HepG2 (cell line): Measurements from ENCODE around the gene DNM3. TPM values are rescaled to one million over a fixed set of nuclear protein-coding genes. Genes with fewer than 3 reads are reported as not detected.

Experiments used
- ATAC-seq: fragments of 200-7000 bp; cut with Tn5 transposase; 3 replicates; pipeline ENCODE4 v1.9.1; 2020; ENCODE audit warnings: mild to moderate bottlenecking, moderate library complexity
- BruUV-seq: library from RNA; stranded (reverse); fragments of 400-500 nt; replicated peaks from 2 replicates; lab custom pipeline; 2021; lab: Mats Ljungman, UMichigan
- CTCF ChIA-PET: fragments of 300-600 bp; formaldehyde crosslinking; extraction: SDS; loops from one replicate; lab custom pipeline; 2021; ENCODE audit warnings: low total read pairs, inconsistent platforms, low intra/inter-chr PET ratio; lab: Yijun Ruan, JAX
- POLR2A ChIA-PET: fragments of 350-600 bp; sonication (Branson Sonifier 250); formaldehyde crosslinking; loops from one replicate; lab custom pipeline; 2020; ENCODE audit warnings: antibody characterized with exemption, inconsistent platforms; lab: Yijun Ruan, JAX
- DNase-seq: peaks from one replicate; pipeline ENCODE4 v3.0.0-alpha.2; 2015; ENCODE audit warnings: low spot score
- FAIRE-seq: peaks from 3 replicates; lab custom pipeline; 2011; peaks lifted over from hg19 to GRCh38; lab: Jason Lieb, UNC
- H2AFZ ChIP-seq: one replicate; pipeline ENCODE4 v1.6.1; 2011; ENCODE audit warnings: low read length, inconsistent platforms
- H3K27ac ChIP-seq: fragments of 300-600 bp; 3 replicates; pipeline ENCODE4 v1.8.0; 2011; ENCODE audit warnings: mixed run types, mild to moderate bottlenecking, mixed read lengths, low read length, inconsistent platforms; ENCODE audit not compliant: insufficient read depth; ENCODE audit errors: extremely low read length
- H3K27me3 ChIP-seq, 2 experiments: fragments of 200-600 bp in 1 of 2; 2 replicates in 1 of 2; 3 replicates in 1 of 2; pipeline versions ENCODE4 v1.6.0 to v1.8.0; 2011; ENCODE audit warnings: low read length in 2 of 2, mild to moderate bottlenecking in 2 of 2, moderate library complexity in 2 of 2, inconsistent platforms in 1 of 2; ENCODE audit not compliant: insufficient read depth in 2 of 2, control insufficient read depth in 1 of 2
- H3K36me3 ChIP-seq, 2 experiments: fragments of 200-600 bp in 1 of 2; replicated peaks in 1 of 2; 2 replicates in 1 of 2; 3 replicates in 1 of 2; pipeline versions ENCODE4 v1.5.1 to v1.8.0; 2011; ENCODE audit warnings: low read length in 2 of 2, inconsistent platforms in 1 of 2; ENCODE audit not compliant: insufficient read depth in 2 of 2, control insufficient read depth in 1 of 2
- H3K4me1 ChIP-seq: 2 replicates; pipeline ENCODE4 v1.5.1; 2012; ENCODE audit warnings: low read length, inconsistent platforms; ENCODE audit not compliant: insufficient read depth
- H3K4me2 ChIP-seq: 2 replicates; pipeline ENCODE4 v1.6.0; 2011; ENCODE audit warnings: low read depth, low read length, inconsistent platforms
- H3K4me3 ChIP-seq, 3 experiments: fragments of 200-600 bp in 1 of 3; sonication (generic), shearing (Covaris generic) in 1 of 3; replicated peaks in 1 of 3; 2 replicates each; pipeline ENCODE4 v1.5.1; 2011 to 2016; ENCODE audit warnings: low read length in 3 of 3, inconsistent platforms in 2 of 3, low read depth in 2 of 3, mild to moderate bottlenecking in 2 of 3, control low read depth in 1 of 3, mixed read lengths in 1 of 3; ENCODE audit not compliant: insufficient read depth in 1 of 3
- H3K79me2 ChIP-seq: one replicate; pipeline ENCODE4 v1.6.1; 2011; ENCODE audit warnings: low read length, inconsistent platforms; ENCODE audit not compliant: insufficient read depth
- H3K9ac ChIP-seq: 2 replicates; pipeline ENCODE4 v1.6.0; 2011; ENCODE audit warnings: mild to moderate bottlenecking, low read depth, low read length, inconsistent platforms; ENCODE audit not compliant: insufficient read depth
- H3K9me3 ChIP-seq: 2 replicates; pipeline ENCODE4 v1.5.1; 2012; ENCODE audit warnings: mild to moderate bottlenecking, low read length
- H4K20me1 ChIP-seq: 2 replicates; pipeline ENCODE4 v1.6.0; 2011; ENCODE audit warnings: inconsistent platforms, mild to moderate bottlenecking, low read length, moderate library complexity; ENCODE audit not compliant: insufficient read depth
- ATAD3A ChIP-seq: sonication (generic); formaldehyde crosslinking; IDR thresholded peaks from 2 replicates; pipeline ENCODE4 v1.4.0; 2020; ENCODE audit warnings: missing genetic modification reagents
- EEA1 ChIP-seq: sonication (generic); formaldehyde crosslinking; IDR thresholded peaks from 2 replicates; pipeline ENCODE4 v1.5.1; 2020; ENCODE audit warnings: mild to moderate bottlenecking, missing genetic modification reagents, borderline replicate concordance
- FOSL2 ChIP-seq: sonication (generic); formaldehyde crosslinking; IDR thresholded peaks from 2 replicates; pipeline ENCODE4 v1.4.0; 2020; ENCODE audit warnings: missing genetic modification reagents
- FOXK2 ChIP-seq: fragments of 450-650 bp; IDR thresholded peaks from 2 replicates; pipeline ENCODE4 v1.6.1; 2016
- MAFK ChIP-seq, 2 experiments: IDR thresholded peaks in 1 of 2; conservative IDR thresholded peaks in 1 of 2; 2 replicates each; pipeline ENCODE4 v1.6.1; 2011; ENCODE audit warnings: improper control_type of control experiment in 2 of 2, low read length in 2 of 2
- ZNF124 ChIP-seq: sonication (generic); formaldehyde crosslinking; IDR thresholded peaks from 2 replicates; pipeline ENCODE4 v1.4.0; 2020; ENCODE audit warnings: missing genetic modification reagents
- ZNF484 ChIP-seq: sonication (generic); formaldehyde crosslinking; IDR thresholded peaks from 2 replicates; pipeline ENCODE4 v1.5.1; 2020; ENCODE audit warnings: mild to moderate bottlenecking, low read depth, missing genetic modification reagents, borderline replicate concordance
- ZNF598 ChIP-seq: sonication (generic); formaldehyde crosslinking; IDR thresholded peaks from 2 replicates; pipeline ENCODE4 v1.5.1; 2020; ENCODE audit warnings: mild to moderate bottlenecking, missing genetic modification reagents, borderline replicate concordance
- WGBS: methylation state at CpG from one replicate; pipeline ENCODE4 v1.1.6; 2017; ENCODE audit warnings: low lambda C conversion rate; 5-methylcytosine and 5-hydroxymethylcytosine counted together
- in situ Hi-C: cut with HindIII; loops from 2 replicates; pipeline ENCODE4 v1.10.0; 2017; ENCODE audit warnings: low pct_unique_long_range_greater_than_20kb; ENCODE audit not compliant: extremely low pct_ligation_motif_present
- intact Hi-C: fragments of 100-400 bp; cut with micrococcal nuclease; formaldehyde crosslinking; loops from one replicate; pipeline ENCODE4 v1.10.0; 2022; ENCODE audit not compliant: unreplicated experiment
- polyA plus RNA-seq, 8 experiments: library from polyadenylated mRNA; depleted of rRNA in 3 of 8; stranded (reverse) in 7 of 8; unstranded in 1 of 8; fragments of >200 nt; fragmentation: Illumina TruSeq in 4 of 8; extraction: Trizol in 4 of 8; gene quantifications; 2 replicates each; pipeline versions ENCODE4 v1.2.1 to v1.2.3, GENCODE V29; 2011 to 2016; ENCODE audit warnings: low read depth in 4 of 8, missing spikeins in 1 of 8, mixed read lengths in 1 of 8; ENCODE audit not compliant: insufficient read depth in 1 of 8
- total RNA-seq, 5 experiments: library from RNA; depleted of rRNA; stranded (reverse); fragments of >200 nt; fragmentation: Illumina TruSeq; extraction: Trizol; gene quantifications; 2 replicates each; pipeline ENCODE4 v1.2.3, GENCODE V29; 2016; ENCODE audit warnings: low read depth in 1 of 5
- TF ChIP-seq, protein P1 (sequence below), 2 experiments: fragments of 450-650 bp in 1 of 2; sonication (generic) in 1 of 2; formaldehyde crosslinking; IDR thresholded peaks; 2 replicates each; pipeline versions ENCODE4 v1.5.0 to v1.8.0; 2020 to 2022; ENCODE audit warnings: mild to moderate bottlenecking in 1 of 2, missing genetic modification reagents in 1 of 2
- TF ChIP-seq, protein P2 (sequence below): sonication (generic); formaldehyde crosslinking; IDR thresholded peaks from 2 replicates; pipeline ENCODE4 v1.5.0; 2020; ENCODE audit warnings: mild to moderate bottlenecking, missing genetic modification reagents
- TF ChIP-seq, protein P3 (sequence below): sonication (generic); formaldehyde crosslinking; IDR thresholded peaks from 2 replicates; pipeline ENCODE4 v1.5.0; 2020; ENCODE audit warnings: missing genetic modification reagents
- TF ChIP-seq, protein P4 (sequence below): sonication (generic); formaldehyde crosslinking; IDR thresholded peaks from 2 replicates; pipeline ENCODE4 v1.4.0; 2020; ENCODE audit warnings: missing genetic modification reagents

DNM3 gene
- total and polyA plus RNA-seq, 2 of the 13 experiments (the other 11 are each of a cell fraction or from before 2014, with no cell fraction given) = 0.05 TPM; not detected in 1

DNA sequence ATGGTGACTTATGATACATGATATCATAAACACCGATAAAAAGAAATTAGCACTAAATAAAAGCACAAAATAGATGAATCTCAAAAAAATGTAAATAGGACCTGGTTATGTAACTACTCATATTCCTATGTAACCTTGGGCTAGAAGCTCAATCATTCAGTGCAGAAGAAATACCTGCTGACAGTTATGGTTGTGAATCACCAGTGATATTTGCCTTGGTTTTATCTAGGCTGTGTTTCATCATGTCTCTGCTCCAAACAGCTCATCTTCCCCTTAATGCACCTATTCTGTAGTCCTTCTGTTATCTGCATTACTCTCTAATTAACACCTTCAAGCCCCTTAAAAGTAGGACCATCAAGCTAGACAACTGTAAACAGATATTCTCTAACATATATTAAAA is 618.9 kb downstream of the DNM3 start:
- Histone ChIP-seq H3K4me2 (no peak overlapping the region), H3K4me1 (0 out of 2 replicates have a peak, but pooled peaks cover 6% of the 10 kb centered on the region), H3K9me3 (no peaks in the 10 kb centered on the region), H3K79me2 (no peaks in the 10 kb centered on the region), H4K20me1 (no peaks in the 10 kb centered on the region), H3K27me3 (no peaks in the 10 kb centered on the region), H3K36me3 (no peaks in the 10 kb centered on the region), H3K9ac (no peak overlapping the region), H3K27ac (no peak overlapping the region), H2AFZ (no peak overlapping the region), H3K4me3 (no peak overlapping the region)
- BruUV-seq = no TSS peak
- CTCF ChIA-PET = no interaction called here
- TF ChIP-seq FOSL2 (CRISPR knock-in tag) (peak; percentile 46), ATAD3A (no peak), FOXK2 (no peak)
- TF ChIP-seq, protein P1, sequence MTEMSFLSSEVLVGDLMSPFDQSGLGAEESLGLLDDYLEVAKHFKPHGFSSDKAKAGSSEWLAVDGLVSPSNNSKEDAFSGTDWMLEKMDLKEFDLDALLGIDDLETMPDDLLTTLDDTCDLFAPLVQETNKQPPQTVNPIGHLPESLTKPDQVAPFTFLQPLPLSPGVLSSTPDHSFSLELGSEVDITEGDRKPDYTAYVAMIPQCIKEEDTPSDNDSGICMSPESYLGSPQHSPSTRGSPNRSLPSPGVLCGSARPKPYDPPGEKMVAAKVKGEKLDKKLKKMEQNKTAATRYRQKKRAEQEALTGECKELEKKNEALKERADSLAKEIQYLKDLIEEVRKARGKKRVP (CRISPR knock-in tag; IDR thresholded peaks at IDR 0.05) = peak in 1 of 2 experiments; percentile 55; a peak in 1 of 4 replicates
- ATAC-seq = no peak; the same call in 2 of the 3 replicates
- WGBS = 93% methylated on average over 1 of the region's 1 CpG
- in situ Hi-C loops (no loop called here), intact Hi-C loops (loop anchor here (1.0 kb wide), 1 partner anchor 9 kb away; no protein-coding TSS in a partner anchor)
- peak; percentile 41 for DNase-seq
- POLR2A ChIA-PET = interaction anchor here (1.0 to 2.1 kb wide), 3 partner anchors 9 to 72 kb away, joined by 6 to 14 read pairs (median 11); partner anchors contain the start of gene SUCO
- FAIRE-seq = no peak

DNA sequence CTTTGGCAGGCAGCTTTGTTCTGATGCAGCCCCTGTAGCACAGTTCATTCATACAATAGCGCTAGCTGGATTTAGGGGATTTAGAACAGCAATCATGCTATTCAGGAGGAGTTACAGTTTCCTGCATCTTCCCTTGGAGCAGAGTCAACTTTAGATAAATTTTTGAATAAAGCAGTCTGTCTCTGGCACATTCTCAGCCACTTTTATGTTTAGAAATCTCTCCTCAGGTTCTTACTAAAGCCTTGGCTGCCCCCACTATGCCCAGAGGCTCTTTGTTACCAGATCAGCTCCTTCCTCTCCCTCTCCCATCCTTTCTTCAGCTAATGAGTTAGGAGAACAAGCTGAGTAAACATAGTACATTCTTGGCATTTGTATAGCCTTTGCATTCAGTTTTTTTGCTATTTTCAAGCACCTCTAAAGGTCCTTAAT is 619.6 kb downstream of the DNM3 start:
- H3K27ac ChIP-seq = no peak overlapping the region
- TF ChIP-seq EEA1 (CRISPR knock-in tag) = no peak
- TF ChIP-seq ZNF598 (CRISPR knock-in tag) = no peak
- no peak for TF ChIP-seq ZNF484 (CRISPR knock-in tag)
- TF ChIP-seq MAFK (conservative IDR thresholded peaks at IDR 0.05 in 1 of 2, IDR thresholded peaks at IDR 0.05 in 1 of 2; ENCODE audit: low read length in 2 of 2) = no peak
- TF ChIP-seq, protein P2, sequence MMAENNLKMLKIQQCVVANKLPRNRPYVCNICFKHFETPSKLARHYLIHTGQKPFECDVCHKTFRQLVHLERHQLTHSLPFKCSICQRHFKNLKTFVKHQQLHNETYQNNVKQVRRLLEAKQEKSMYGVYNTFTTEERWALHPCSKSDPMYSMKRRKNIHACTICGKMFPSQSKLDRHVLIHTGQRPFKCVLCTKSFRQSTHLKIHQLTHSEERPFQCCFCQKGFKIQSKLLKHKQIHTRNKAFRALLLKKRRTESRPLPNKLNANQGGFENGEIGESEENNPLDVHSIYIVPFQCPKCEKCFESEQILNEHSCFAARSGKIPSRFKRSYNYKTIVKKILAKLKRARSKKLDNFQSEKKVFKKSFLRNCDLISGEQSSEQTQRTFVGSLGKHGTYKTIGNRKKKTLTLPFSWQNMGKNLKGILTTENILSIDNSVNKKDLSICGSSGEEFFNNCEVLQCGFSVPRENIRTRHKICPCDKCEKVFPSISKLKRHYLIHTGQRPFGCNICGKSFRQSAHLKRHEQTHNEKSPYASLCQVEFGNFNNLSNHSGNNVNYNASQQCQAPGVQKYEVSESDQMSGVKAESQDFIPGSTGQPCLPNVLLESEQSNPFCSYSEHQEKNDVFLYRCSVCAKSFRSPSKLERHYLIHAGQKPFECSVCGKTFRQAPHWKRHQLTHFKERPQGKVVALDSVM (CRISPR knock-in tag) = no peak
- TF ChIP-seq ZNF124 = no peak
- TF ChIP-seq, protein P3, sequence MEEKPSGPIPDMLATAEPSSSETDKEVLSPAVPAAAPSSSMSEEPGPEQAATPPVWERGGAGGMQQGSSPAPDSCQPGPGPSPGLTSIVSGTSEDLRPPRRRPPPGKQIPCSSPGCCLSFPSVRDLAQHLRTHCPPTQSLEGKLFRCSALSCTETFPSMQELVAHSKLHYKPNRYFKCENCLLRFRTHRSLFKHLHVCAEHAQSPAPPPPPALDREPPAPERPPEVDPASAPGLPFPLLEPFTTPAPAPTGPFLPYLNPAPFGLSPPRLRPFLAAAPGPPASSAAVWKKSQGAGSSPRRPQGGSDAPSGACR (CRISPR knock-in tag) = no peak
- TF ChIP-seq, protein P4, sequence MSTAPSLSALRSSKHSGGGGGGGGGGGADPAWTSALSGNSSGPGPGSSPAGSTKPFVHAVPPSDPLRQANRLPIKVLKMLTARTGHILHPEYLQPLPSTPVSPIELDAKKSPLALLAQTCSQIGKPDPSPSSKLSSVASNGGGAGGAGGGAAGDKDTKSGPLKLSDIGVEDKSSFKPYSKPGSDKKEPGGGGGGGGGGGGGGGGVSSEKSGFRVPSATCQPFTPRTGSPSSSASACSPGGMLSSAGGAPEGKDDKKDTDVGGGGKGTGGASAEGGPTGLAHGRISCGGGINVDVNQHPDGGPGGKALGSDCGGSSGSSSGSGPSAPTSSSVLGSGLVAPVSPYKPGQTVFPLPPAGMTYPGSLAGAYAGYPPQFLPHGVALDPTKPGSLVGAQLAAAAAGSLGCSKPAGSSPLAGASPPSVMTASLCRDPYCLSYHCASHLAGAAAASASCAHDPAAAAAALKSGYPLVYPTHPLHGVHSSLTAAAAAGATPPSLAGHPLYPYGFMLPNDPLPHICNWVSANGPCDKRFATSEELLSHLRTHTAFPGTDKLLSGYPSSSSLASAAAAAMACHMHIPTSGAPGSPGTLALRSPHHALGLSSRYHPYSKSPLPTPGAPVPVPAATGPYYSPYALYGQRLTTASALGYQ = no peak

More for the DNA sequence above, 619.6 kb downstream of the DNM3 start:
- BruUV-seq = no TSS peak
- ATAC-seq = no peak
- Histone ChIP-seq H3K9me3 (no peaks in the 10 kb centered on the region), H3K4me3 (no peak overlapping the region), H3K9ac (no peak overlapping the region), H3K36me3 (no peaks in the 10 kb centered on the region), H3K4me1 (0 out of 2 replicates have a peak, but pooled peaks cover 6% of the 10 kb centered on the region), H3K27me3 (no peaks in the 10 kb centered on the region), H2AFZ (no peak overlapping the region), H3K79me2 (no peaks in the 10 kb centered on the region), H3K4me2 (no peak overlapping the region), H4K20me1 (no peaks in the 10 kb centered on the region)
- FAIRE-seq = no peak
- intact Hi-C loops = loop anchor here (1.0 kb wide), 1 partner anchor 10 kb away; no protein-coding TSS in a partner anchor
- ChIA-PET POLR2A (interaction anchor here (1.5 to 2.1 kb wide), 2 partner anchors 10 to 72 kb away, joined by 11 to 14 read pairs; partner anchors contain the start of gene SUCO), CTCF (no interaction called here)
- 100% methylated on average over 1 of the region's 1 CpG for WGBS
- in situ Hi-C loops = no loop called here
- DNase-seq = no peak
